Hepatocyte (in vitro differentiated cells): ENCODE data around the gene CRTAC1. TPM values are rescaled to one million over a fixed set of nuclear protein-coding genes. Genes with fewer than 3 reads are reported as not detected.

Experiments used
- DNase-seq: peaks from one replicate; pipeline ENCODE4 v3.0.0-alpha.2; 2016; ENCODE audit warnings: low spot score
- H2AFZ ChIP-seq: fragments of 200-600 bp; sonication (generic); 2 replicates; pipeline ENCODE4 v1.6.0; 2016; ENCODE audit warnings: antibody characterized with exemption, mild to moderate bottlenecking
- H3K27ac ChIP-seq: fragments of 200-600 bp; sonication (generic); 2 replicates; pipeline ENCODE4 v1.5.1; 2016; ENCODE audit warnings: mild to moderate bottlenecking
- H3K27me3 ChIP-seq: fragments of 200-600 bp; sonication (generic); 2 replicates; pipeline ENCODE4 v1.6.1; 2016
- H3K36me3 ChIP-seq: fragments of 200-600 bp; sonication (generic); replicated peaks from 2 replicates; pipeline ENCODE4 v1.5.1; 2016; ENCODE audit warnings: low read depth; ENCODE audit not compliant: insufficient read depth
- H3K4me1 ChIP-seq: fragments of 200-600 bp; sonication (generic); 2 replicates; pipeline ENCODE4 v1.5.1; 2016; ENCODE audit warnings: mild to moderate bottlenecking, moderate library complexity; ENCODE audit not compliant: insufficient read depth
- H3K4me2 ChIP-seq: fragments of 200-600 bp; sonication (generic); 2 replicates; pipeline ENCODE4 v1.6.0; 2016
- H3K4me3 ChIP-seq: fragments of 200-600 bp; sonication (generic); 2 replicates; pipeline ENCODE4 v1.5.1; 2016; ENCODE audit warnings: mild to moderate bottlenecking
- H3K79me2 ChIP-seq: fragments of 200-600 bp; sonication (generic); 2 replicates; pipeline ENCODE4 v1.6.0; 2017; ENCODE audit warnings: mild to moderate bottlenecking
- H3K9me2 ChIP-seq: fragments of 200-600 bp; sonication (generic); replicated peaks from 2 replicates; pipeline ENCODE4 v1.6.0; 2017; ENCODE audit warnings: mild to moderate bottlenecking; ENCODE audit not compliant: insufficient read depth
- H3K9me3 ChIP-seq: fragments of 200-600 bp; sonication (generic); 2 replicates; pipeline ENCODE4 v1.5.1; 2016; ENCODE audit warnings: low read depth, mild to moderate bottlenecking
- H4K20me1 ChIP-seq: fragments of 200-600 bp; sonication (generic); 2 replicates; pipeline ENCODE4 v1.6.0; 2016; ENCODE audit warnings: mild to moderate bottlenecking; ENCODE audit not compliant: insufficient read depth, poor library complexity, severe bottlenecking
- EZH2 ChIP-seq: fragments of 200-600 bp; sonication (generic); IDR thresholded peaks from 2 replicates; pipeline ENCODE4 v1.6.1; 2016; ENCODE audit warnings: antibody characterized with exemption, mild to moderate bottlenecking, borderline replicate concordance
- EZH2phosphoT487 ChIP-seq: fragments of 200-600 bp; sonication (generic); IDR thresholded peaks from one replicate; pipeline ENCODE4 v1.6.1; 2018; ENCODE audit warnings: antibody characterized with exemption, mild to moderate bottlenecking, low read depth, moderate library complexity; ENCODE audit not compliant: unreplicated experiment, severe bottlenecking
- WGBS: methylation state at CpG from one replicate; pipeline ENCODE4 v1.1.6; 2016; ENCODE audit warnings: low lambda C conversion rate; ENCODE audit errors: missing lambda C conversion rate; 5-methylcytosine and 5-hydroxymethylcytosine counted together
- polyA plus RNA-seq: library from polyadenylated mRNA; unstranded; fragments of >200 nt; fragmentation: Nextera tagmentation; extraction: Ambion mirVana; gene quantifications from 2 replicates; pipeline ENCODE4 v1.2.1, GENCODE V29; 2016
- total RNA-seq: library from RNA; depleted of rRNA; stranded (reverse); fragments of >200 nt; gene quantifications from 2 replicates; pipeline ENCODE4 v1.2.3, GENCODE V29; 2014
- TF ChIP-seq, protein P1 (sequence below): fragments of 200-600 bp; sonication (generic); IDR thresholded peaks from 2 replicates; pipeline ENCODE4 v1.5.1; 2016; ENCODE audit warnings: antibody characterized with exemption, mild to moderate bottlenecking; ENCODE audit not compliant: poor library complexity

CRTAC1 gene
- total and polyA plus RNA-seq, 2 experiments from 2014 or later, result 0.47 to 0.76 TPM

DNA sequence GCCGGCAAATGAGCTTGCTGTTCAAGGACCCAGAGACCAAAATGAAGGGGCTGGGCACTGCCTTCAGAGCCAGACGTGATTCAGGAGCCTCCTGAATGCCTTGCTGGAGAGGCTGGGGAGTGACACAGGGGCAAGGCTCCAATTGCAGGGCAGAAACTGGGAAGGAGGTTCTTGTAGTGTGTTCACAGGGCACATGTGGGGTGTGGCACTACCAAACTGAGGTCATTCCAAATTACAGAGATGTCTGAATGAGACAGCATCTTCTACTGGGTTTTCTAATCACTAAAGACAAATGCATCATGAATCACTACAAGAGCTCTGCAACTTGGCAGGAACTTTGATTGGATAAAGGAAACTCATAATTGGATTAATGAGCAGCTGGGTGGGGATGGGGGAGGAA is 17.8 kb downstream of the CRTAC1 start:
- Histone ChIP-seq H3K9me3 (no peaks in the 10 kb centered on the region), H3K4me1 (no peaks in the 10 kb centered on the region), H3K9me2 (no peaks in the 10 kb centered on the region), H3K4me2 (no peak overlapping the region), H3K36me3 (no peaks in the 10 kb centered on the region), H3K27me3 (peaks cover 41% of the 10 kb centered on the region), H3K79me2 (no peaks in the 10 kb centered on the region), H3K27ac (no peak overlapping the region), H2AFZ (no peak overlapping the region), H4K20me1 (no peaks in the 10 kb centered on the region), H3K4me3 (no peak overlapping the region)
- TF ChIP-seq, protein P1, sequence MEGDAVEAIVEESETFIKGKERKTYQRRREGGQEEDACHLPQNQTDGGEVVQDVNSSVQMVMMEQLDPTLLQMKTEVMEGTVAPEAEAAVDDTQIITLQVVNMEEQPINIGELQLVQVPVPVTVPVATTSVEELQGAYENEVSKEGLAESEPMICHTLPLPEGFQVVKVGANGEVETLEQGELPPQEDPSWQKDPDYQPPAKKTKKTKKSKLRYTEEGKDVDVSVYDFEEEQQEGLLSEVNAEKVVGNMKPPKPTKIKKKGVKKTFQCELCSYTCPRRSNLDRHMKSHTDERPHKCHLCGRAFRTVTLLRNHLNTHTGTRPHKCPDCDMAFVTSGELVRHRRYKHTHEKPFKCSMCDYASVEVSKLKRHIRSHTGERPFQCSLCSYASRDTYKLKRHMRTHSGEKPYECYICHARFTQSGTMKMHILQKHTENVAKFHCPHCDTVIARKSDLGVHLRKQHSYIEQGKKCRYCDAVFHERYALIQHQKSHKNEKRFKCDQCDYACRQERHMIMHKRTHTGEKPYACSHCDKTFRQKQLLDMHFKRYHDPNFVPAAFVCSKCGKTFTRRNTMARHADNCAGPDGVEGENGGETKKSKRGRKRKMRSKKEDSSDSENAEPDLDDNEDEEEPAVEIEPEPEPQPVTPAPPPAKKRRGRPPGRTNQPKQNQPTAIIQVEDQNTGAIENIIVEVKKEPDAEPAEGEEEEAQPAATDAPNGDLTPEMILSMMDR, result no peak
- TF ChIP-seq EZH2 (no peak), EZH2phosphoT487 (no peak)
- WGBS, result 75% methylated on average over 2 of the region's 2 CpGs
- no peak for DNase-seq

DNA sequence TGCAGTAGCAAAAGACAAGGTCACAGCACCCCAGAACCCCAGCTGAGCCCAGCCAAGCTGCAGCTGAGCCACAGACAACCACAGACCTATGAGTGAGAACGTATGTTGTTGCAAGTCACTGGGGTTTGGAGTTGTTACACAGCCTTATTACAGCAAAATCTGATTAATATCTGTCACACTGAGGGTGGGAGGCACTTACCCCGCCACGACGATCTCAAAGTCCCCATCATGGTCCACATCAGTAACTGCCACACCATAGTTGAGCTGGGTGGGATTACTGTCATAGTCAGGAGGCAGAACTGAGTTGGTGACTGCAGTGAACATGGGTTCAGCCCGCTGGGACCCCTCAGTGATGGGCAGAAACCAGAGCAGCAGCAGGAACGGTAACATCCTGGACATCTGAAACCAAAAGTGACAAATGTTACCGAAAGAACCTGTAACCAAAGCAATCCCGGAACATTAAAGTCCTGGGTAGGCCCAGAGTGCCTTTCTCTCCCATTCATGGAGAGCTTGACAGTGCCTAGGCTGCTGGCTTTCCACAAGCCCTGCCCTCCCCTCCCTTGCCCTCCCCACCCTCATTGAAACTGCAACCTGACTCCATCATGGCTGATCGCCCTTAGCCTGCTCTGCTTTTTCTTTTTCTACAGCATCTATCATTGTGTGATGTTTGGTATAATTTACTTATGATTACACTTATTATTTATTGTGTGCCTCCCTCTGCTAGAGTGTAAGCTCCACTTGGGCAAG is 19.3 kb downstream of the CRTAC1 start:
- H3K4me3 ChIP-seq, result no peak overlapping the region
- no peak for DNase-seq
- no peaks in the 10 kb centered on the region for H3K36me3 ChIP-seq
- H3K9me2 ChIP-seq, result no peaks in the 10 kb centered on the region
- H3K9me3 ChIP-seq, result no peaks in the 10 kb centered on the region
- TF ChIP-seq, protein P1, result no peak
- TF ChIP-seq EZH2, result no peak
- no peak overlapping the region for H3K4me2 ChIP-seq
- H2AFZ ChIP-seq, result no peak overlapping the region
- peaks cover 42% of the 10 kb centered on the region for H3K27me3 ChIP-seq
- H3K79me2 ChIP-seq, result no peaks in the 10 kb centered on the region
- no peak overlapping the region for H3K27ac ChIP-seq
- no peaks in the 10 kb centered on the region for H3K4me1 ChIP-seq
- H4K20me1 ChIP-seq, result no peaks in the 10 kb centered on the region
- 79% methylated on average over 9 of the region's 9 CpGs for WGBS

DNA sequence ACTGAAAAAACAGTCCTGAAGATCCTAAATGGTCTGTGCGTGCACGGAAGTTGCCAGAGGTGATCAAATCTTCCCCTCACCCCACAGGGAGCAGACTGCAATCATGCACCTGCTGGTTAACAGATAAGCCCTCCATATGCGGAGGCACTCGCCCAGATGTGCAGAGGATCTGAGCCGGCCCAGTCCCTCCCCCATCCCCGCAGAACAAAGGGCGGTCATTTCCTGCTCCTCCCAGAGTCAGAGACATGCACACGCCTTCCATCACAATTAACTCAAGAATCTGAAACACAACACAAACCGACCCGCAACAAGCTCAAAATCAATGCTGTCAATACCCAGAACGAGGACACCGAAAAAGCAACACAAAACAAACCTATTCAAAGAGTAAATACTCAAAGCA is 24.2 kb downstream of the CRTAC1 start:
- H3K9me3 ChIP-seq, result no peaks in the 10 kb centered on the region
- peak overlapping the region; percentile 56 for H3K4me2 ChIP-seq
- no peaks in the 10 kb centered on the region for H3K9me2 ChIP-seq
- H3K36me3 ChIP-seq, result no peaks in the 10 kb centered on the region
- peak; percentile 17 for DNase-seq
- H3K27ac ChIP-seq, result no peak overlapping the region
- peaks cover 4% of the 10 kb centered on the region for H4K20me1 ChIP-seq
- no peaks in the 10 kb centered on the region for H3K79me2 ChIP-seq
- no peak overlapping the region for H3K4me3 ChIP-seq
- no peaks in the 10 kb centered on the region for H3K4me1 ChIP-seq
- TF ChIP-seq EZH2, result no peak
- peaks cover 32% of the 10 kb centered on the region for H3K27me3 ChIP-seq
- no peak overlapping the region for H2AFZ ChIP-seq
- 6% methylated on average over 12 of the region's 12 CpGs for WGBS

DNA sequence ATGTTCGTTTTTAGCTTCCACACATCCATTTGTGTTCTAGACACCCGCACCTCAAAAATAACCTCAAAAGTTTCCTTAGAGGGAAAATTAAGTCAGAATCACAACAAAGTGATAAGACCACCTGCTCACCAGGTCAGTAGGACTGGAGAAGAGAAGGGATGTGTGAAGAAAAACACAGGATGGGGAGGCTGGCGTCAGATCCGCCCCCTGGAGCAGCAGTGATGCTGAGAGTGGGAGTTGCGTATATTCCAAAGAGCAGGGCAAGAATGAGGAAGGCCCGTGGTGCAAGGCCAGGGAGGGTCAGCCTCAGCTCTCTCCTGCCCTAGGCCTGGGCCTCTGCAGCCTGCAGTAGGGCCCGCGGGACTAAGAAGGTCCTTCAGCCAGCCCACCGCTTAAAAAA is 28.7 kb downstream of the CRTAC1 start:
- peaks cover 10% of the 10 kb centered on the region for H3K27me3 ChIP-seq
- H3K27ac ChIP-seq, result no peak overlapping the region
- no peaks in the 10 kb centered on the region for H3K36me3 ChIP-seq
- no peaks in the 10 kb centered on the region for H3K9me3 ChIP-seq
- no peak overlapping the region for H3K4me3 ChIP-seq
- 90% methylated on average over 9 of the region's 9 CpGs for WGBS
- H3K79me2 ChIP-seq, result no peaks in the 10 kb centered on the region
- no peaks in the 10 kb centered on the region for H3K9me2 ChIP-seq
- no peak for TF ChIP-seq EZH2
- TF ChIP-seq, protein P1, result no peak
- no peak for TF ChIP-seq EZH2phosphoT487
- no peak overlapping the region for H3K4me2 ChIP-seq
- no peaks in the 10 kb centered on the region for H3K4me1 ChIP-seq
- DNase-seq, result no peak
- no peak overlapping the region for H2AFZ ChIP-seq
- peaks cover 4% of the 10 kb centered on the region for H4K20me1 ChIP-seq
